ENCODE measurements around the gene SLC35C1. TPM values are rescaled to one million over a fixed set of nuclear protein-coding genes. Genes with fewer than 3 reads are reported as not detected.

SLC35C1 gene
- total RNA-seq, 1 donor, result 6.2 TPM

DNA sequence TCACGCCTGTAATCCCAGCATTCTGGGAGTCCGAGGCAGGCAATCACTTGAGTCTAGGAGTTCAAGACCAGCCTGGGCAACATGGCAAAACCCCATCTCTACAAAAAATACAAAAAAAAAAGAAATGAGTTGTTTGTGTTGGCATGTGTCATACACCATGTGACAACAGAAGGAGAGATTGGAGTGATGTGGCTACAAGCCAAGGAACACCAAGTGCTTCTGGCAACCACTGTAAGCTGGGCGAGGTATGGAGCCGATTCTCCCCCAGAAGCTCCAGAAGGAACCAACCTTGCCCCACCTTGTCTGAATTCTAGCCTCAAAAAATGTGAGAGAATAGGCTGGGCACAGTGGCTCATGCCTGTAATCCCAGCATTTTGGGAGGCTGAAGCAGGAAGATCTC is 39.1 kb upstream of the SLC35C1 start:
- H3K4me3 ChIP-seq (ENCODE audit: low read depth, low read length), result no peak overlapping the region
- TF ChIP-seq, protein P1, sequence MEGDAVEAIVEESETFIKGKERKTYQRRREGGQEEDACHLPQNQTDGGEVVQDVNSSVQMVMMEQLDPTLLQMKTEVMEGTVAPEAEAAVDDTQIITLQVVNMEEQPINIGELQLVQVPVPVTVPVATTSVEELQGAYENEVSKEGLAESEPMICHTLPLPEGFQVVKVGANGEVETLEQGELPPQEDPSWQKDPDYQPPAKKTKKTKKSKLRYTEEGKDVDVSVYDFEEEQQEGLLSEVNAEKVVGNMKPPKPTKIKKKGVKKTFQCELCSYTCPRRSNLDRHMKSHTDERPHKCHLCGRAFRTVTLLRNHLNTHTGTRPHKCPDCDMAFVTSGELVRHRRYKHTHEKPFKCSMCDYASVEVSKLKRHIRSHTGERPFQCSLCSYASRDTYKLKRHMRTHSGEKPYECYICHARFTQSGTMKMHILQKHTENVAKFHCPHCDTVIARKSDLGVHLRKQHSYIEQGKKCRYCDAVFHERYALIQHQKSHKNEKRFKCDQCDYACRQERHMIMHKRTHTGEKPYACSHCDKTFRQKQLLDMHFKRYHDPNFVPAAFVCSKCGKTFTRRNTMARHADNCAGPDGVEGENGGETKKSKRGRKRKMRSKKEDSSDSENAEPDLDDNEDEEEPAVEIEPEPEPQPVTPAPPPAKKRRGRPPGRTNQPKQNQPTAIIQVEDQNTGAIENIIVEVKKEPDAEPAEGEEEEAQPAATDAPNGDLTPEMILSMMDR (IDR thresholded peaks at IDR 0.05; ENCODE audit: insufficient read depth, low read length), result no peak
- DNase-seq (ENCODE audit: low read depth), result no peak

GRCh38 chr11:45766469-45766868 is 38.5 kb upstream of the SLC35C1 start:
- no peak for DNase-seq (ENCODE audit: low read depth)
- H3K4me3 ChIP-seq (ENCODE audit: low read depth, low read length), result no peak overlapping the region
- TF ChIP-seq, protein P1 (IDR thresholded peaks at IDR 0.05; ENCODE audit: insufficient read depth, low read length), result no peak

GRCh38 chr11:45768486-45768885 is 36.5 kb upstream of the SLC35C1 start:
- no peak for DNase-seq (ENCODE audit: low read depth)
- no peak overlapping the region for H3K4me3 ChIP-seq (ENCODE audit: low read depth, low read length)
- TF ChIP-seq, protein P1 (IDR thresholded peaks at IDR 0.05; ENCODE audit: insufficient read depth, low read length), result no peak

DNA sequence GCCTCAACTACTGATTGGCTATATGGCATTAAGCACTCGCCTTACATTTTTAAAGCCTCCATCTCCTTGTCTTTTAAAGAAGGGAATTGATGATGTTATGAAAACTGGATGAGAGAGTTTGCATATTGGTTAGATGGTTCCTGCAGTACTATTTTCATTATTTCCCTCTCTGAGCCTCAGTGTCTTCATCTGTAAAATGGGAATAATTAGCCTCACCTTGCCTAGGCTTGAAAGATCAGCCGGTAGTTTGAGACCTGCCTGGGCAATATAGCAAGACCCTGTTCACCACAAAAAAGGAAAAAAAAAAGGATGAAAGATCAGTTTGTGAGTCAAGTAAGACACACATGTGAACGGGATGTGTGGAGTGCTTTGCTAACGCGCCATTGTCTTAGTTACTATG is 35.0 kb upstream of the SLC35C1 start:
- DNase-seq (ENCODE audit: low read depth), result no peak
- TF ChIP-seq, protein P1 (IDR thresholded peaks at IDR 0.05; ENCODE audit: insufficient read depth, low read length), result no peak
- H3K4me3 ChIP-seq (ENCODE audit: low read depth, low read length), result no peak overlapping the region

GRCh38 chr11:45771193-45771565 is 33.8 kb upstream of the SLC35C1 start:
- peak overlapping the region; percentile 65 for H3K4me3 ChIP-seq (ENCODE audit: low read depth, low read length)
- TF ChIP-seq, protein P1 (IDR thresholded peaks at IDR 0.05; ENCODE audit: insufficient read depth, low read length), result peak; percentile 91
- peak; percentile 47 for DNase-seq (ENCODE audit: low read depth)

DNA sequence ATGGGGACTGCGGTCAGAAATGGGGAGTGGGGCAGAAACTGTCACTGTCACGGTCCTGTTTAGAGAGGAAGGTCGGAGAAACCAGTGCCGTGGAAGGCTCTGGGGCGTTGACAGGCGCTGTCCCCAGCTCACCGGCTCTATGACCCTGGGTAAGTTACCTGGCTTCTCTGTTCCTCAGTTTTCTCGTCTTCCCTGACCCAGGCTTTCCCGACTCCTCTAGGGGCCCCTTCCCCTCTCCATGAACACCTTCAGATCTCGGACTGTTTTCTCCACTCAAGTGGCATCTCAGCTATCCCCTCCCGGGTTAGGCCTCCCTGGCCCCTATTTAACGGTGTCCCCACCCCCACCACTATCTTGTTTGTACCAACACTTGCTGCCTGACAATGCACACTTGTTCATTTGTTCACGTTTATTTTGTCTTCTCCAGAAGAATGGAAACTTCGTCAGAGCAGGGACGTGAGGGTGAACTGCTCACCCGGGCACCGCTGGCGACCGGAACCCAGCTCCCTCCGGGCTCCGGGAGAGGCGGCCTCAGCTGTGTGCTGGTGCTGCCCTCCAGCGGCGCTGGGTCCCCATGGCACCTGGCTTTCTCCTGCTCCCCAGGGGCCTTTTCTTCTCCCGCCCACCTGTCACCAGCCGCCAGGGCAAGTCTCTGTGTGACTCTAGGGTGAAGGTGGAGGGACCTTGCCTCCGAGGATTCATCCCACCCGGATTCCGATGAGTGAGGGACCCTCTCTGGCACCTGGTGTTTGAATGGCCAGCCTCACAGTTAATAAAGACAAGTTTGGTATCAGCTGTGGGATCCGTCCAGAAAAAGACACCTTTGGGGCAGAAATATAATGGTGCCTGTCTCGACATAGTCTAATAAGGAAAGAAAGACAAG is 33.1 kb upstream of the SLC35C1 start:
- TF ChIP-seq, protein P1 (IDR thresholded peaks at IDR 0.05; ENCODE audit: insufficient read depth, low read length), result peak; percentile 93
- DNase-seq (ENCODE audit: low read depth), result peak; percentile 64
- peak overlapping the region; percentile 65 for H3K4me3 ChIP-seq (ENCODE audit: low read depth, low read length)
